Measurements from ENCODE around the gene CYREN. TPM values are rescaled to one million over a fixed set of nuclear protein-coding genes. Genes with fewer than 3 reads are reported as not detected.

CYREN gene
- total RNA-seq, 1 experiment from 2014 or later = 49.6 TPM

DNA sequence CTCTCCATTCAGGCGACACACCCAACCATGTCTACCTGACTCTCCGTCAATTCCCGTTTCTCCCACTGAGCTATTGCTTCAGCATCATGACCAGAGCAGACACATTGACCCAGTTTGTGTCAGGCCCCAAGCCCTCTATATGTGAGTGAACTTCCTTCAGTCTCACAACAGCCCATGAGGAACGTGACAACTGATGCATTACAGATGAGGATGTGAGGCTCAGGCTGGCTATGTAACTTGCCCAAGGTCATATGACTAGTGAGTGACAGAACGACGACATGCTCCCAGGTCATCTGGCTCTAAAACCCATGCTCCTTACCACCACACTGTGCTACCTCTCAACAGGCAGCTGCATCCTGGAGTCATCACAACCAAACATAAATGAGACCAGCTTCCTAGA lies 19.0 kb downstream of the CYREN start:
- Histone ChIP-seq H3K9me3 (ENCODE audit: control insufficient read depth, insufficient read depth, low read depth, low read length) (peaks cover 9% of the 10 kb centered on the region; the same call in 1 of the 2 replicates), H3K36me3 (ENCODE audit: control insufficient read depth, insufficient read depth, low read length) (no peaks in the 10 kb centered on the region), H3K27ac (ENCODE audit: low read length) (no peak overlapping the region), H3K27me3 (ENCODE audit: control insufficient read depth, insufficient read depth, low read length) (no peaks in the 10 kb centered on the region), H3K4me3 (ENCODE audit: low read depth in 2 of 2, low read length in 2 of 2) (no peak overlapping the region), H3K4me1 (ENCODE audit: control insufficient read depth, insufficient read depth, low read length) (peaks cover 15% of the 10 kb centered on the region)
- no TSS peak for BruUV-seq (replicated peaks)
- ATAC-seq = no peak
- in situ Hi-C loops (cut with HindIII; ENCODE audit: low pct_unique_long_range_greater_than_20kb, low sequenced_read_pairs) = no loop called here
- POLR2A ChIA-PET = no interaction called here
- no peak for DNase-seq (ENCODE audit: low read depth, low spot score)
- CTCF ChIA-PET = no interaction called here
- TF ChIP-seq POLR2AphosphoS5 (IDR thresholded peaks at IDR 0.05; ENCODE audit: low read depth, low read length) (no peak), TCF7L2 (IDR thresholded peaks at IDR 0.05; ENCODE audit: low read depth, low read length) (no peak), SIN3A (IDR thresholded peaks at IDR 0.05; ENCODE audit: borderline replicate concordance, insufficient read depth, low read depth, low read length) (no peak)
- TF ChIP-seq, protein P1, sequence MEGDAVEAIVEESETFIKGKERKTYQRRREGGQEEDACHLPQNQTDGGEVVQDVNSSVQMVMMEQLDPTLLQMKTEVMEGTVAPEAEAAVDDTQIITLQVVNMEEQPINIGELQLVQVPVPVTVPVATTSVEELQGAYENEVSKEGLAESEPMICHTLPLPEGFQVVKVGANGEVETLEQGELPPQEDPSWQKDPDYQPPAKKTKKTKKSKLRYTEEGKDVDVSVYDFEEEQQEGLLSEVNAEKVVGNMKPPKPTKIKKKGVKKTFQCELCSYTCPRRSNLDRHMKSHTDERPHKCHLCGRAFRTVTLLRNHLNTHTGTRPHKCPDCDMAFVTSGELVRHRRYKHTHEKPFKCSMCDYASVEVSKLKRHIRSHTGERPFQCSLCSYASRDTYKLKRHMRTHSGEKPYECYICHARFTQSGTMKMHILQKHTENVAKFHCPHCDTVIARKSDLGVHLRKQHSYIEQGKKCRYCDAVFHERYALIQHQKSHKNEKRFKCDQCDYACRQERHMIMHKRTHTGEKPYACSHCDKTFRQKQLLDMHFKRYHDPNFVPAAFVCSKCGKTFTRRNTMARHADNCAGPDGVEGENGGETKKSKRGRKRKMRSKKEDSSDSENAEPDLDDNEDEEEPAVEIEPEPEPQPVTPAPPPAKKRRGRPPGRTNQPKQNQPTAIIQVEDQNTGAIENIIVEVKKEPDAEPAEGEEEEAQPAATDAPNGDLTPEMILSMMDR (IDR thresholded peaks at IDR 0.05) = no peak
- TF ChIP-seq, protein P2, sequence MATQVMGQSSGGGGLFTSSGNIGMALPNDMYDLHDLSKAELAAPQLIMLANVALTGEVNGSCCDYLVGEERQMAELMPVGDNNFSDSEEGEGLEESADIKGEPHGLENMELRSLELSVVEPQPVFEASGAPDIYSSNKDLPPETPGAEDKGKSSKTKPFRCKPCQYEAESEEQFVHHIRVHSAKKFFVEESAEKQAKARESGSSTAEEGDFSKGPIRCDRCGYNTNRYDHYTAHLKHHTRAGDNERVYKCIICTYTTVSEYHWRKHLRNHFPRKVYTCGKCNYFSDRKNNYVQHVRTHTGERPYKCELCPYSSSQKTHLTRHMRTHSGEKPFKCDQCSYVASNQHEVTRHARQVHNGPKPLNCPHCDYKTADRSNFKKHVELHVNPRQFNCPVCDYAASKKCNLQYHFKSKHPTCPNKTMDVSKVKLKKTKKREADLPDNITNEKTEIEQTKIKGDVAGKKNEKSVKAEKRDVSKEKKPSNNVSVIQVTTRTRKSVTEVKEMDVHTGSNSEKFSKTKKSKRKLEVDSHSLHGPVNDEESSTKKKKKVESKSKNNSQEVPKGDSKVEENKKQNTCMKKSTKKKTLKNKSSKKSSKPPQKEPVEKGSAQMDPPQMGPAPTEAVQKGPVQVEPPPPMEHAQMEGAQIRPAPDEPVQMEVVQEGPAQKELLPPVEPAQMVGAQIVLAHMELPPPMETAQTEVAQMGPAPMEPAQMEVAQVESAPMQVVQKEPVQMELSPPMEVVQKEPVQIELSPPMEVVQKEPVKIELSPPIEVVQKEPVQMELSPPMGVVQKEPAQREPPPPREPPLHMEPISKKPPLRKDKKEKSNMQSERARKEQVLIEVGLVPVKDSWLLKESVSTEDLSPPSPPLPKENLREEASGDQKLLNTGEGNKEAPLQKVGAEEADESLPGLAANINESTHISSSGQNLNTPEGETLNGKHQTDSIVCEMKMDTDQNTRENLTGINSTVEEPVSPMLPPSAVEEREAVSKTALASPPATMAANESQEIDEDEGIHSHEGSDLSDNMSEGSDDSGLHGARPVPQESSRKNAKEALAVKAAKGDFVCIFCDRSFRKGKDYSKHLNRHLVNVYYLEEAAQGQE (IDR thresholded peaks at IDR 0.05; ENCODE audit: insufficient read depth in 1 of 2, low read depth in 2 of 2, low read length in 1 of 2) = no peak
- intact Hi-C loops (cut with micrococcal nuclease; ENCODE audit: unreplicated experiment) = no loop called here

DNA sequence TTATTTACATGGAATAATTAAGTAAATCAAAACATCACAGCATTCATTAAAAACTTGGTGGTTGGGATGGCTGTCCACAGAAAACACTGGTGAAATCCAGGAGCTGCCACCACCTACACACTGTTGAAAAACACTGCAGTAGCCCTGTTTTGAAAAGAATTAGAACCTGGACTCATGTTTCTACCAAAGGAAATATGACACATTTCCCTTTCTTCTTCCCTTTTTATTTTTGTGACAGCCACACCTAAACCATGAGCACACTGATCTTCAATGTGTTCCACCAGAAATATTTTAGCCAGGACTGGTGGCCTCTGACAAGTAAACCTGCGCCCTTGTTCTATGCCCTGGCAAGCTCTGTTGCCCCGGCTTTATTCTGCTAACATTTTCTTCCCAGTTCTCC lies 19.4 kb downstream of the CYREN start:
- H3K4me3 ChIP-seq (ENCODE audit: low read depth in 2 of 2, low read length in 2 of 2) = no peak overlapping the region
- H3K36me3 ChIP-seq (ENCODE audit: control insufficient read depth, insufficient read depth, low read length) = no peaks in the 10 kb centered on the region
- ChIA-PET POLR2A (no interaction called here), CTCF (no interaction called here)
- no peaks in the 10 kb centered on the region for H3K27me3 ChIP-seq (ENCODE audit: control insufficient read depth, insufficient read depth, low read length)
- peaks cover 15% of the 10 kb centered on the region for H3K4me1 ChIP-seq (ENCODE audit: control insufficient read depth, insufficient read depth, low read length)
- DNase-seq (ENCODE audit: low read depth, low spot score) = no peak
- ATAC-seq = no peak
- H3K27ac ChIP-seq (ENCODE audit: low read length) = no peak overlapping the region
- intact Hi-C loops (cut with micrococcal nuclease; ENCODE audit: unreplicated experiment) (no loop called here), in situ Hi-C loops (cut with HindIII; ENCODE audit: low pct_unique_long_range_greater_than_20kb, low sequenced_read_pairs) (no loop called here)
- no TSS peak for BruUV-seq (replicated peaks)
- TF ChIP-seq POLR2AphosphoS5 (IDR thresholded peaks at IDR 0.05; ENCODE audit: low read depth, low read length) = no peak
- TF ChIP-seq SIN3A (IDR thresholded peaks at IDR 0.05; ENCODE audit: borderline replicate concordance, insufficient read depth, low read depth, low read length) = no peak
- TF ChIP-seq, protein P1 (IDR thresholded peaks at IDR 0.05) = no peak
- TF ChIP-seq, protein P2 (IDR thresholded peaks at IDR 0.05; ENCODE audit: insufficient read depth in 1 of 2, low read depth in 2 of 2, low read length in 1 of 2) = no peak
- no peak for TF ChIP-seq TCF7L2 (IDR thresholded peaks at IDR 0.05; ENCODE audit: low read depth, low read length)
- peaks cover 5% of the 10 kb centered on the region; the same call in 1 of the 2 replicates for H3K9me3 ChIP-seq (ENCODE audit: control insufficient read depth, insufficient read depth, low read depth, low read length)

All from Panc1 (cell line).